Hematopoietic multipotent progenitor cell (in vitro differentiated cells): ENCODE measurements around the gene DECR2. TPM values are rescaled to one million over a fixed set of nuclear protein-coding genes. Genes with fewer than 3 reads are reported as not detected.
"Not testable (repeated sequence)": the region's sequence is repeated elsewhere in the genome, so short reads cannot be mapped to it uniquely, and the experiment has no call there.

Source experiments
- DNase-seq, 3 donors: peaks; one replicate each; pipeline ENCODE4 v3.0.0-alpha.2; 2011 to 2015; ENCODE audit warnings: low read depth in 2 of 3, low spot score in 2 of 3
- total RNA-seq: library from RNA; depleted of rRNA; stranded (reverse); fragments of >200 nt; gene quantifications from one replicate; pipeline ENCODE4 v1.2.3, GENCODE V29; 2012

The DECR2 gene
- total RNA-seq, 1 donor: 13.5 TPM

GRCh38 chr16:378821-379182, 22.9 kb upstream of the DECR2 start:
- DNase-seq: no peak

GRCh38 chr16:379183-379960, 22.3 kb upstream of the DECR2 start:
- no peak for DNase-seq

GRCh38 chr16:379961-380761, 21.5 kb upstream of the DECR2 start:
- no peak for DNase-seq

GRCh38 chr16:380762-381011, 21.0 kb upstream of the DECR2 start:
- no peak for DNase-seq

GRCh38 chr16:381012-381788, 20.5 kb upstream of the DECR2 start:
- DNase-seq: no peak

GRCh38 chr16:381789-382717, 19.6 kb upstream of the DECR2 start, which contains the start of gene PGAP6:
Gene PGAP6 (minus strand): TSS chr16:381978. CDS start chr16:381821, 157 bp downstream.
- peak; percentile 40 to 61 (median 46) for DNase-seq

GRCh38 chr16:383326-384051, 18.2 kb upstream of the DECR2 start:
- DNase-seq: peak in 2 of 3 donors; percentile 53 to 59

GRCh38 chr16:386641-387156, 15.0 kb upstream of the DECR2 start:
- DNase-seq: no peak

- DNase-seq: not testable (repeated sequence)
Measured at GRCh38 chr16:387761-388666, 13.7 kb upstream of the DECR2 start.

GRCh38 chr16:389352-389751, 12.3 kb upstream of the DECR2 start:
- DNase-seq: no peak

GRCh38 chr16:391885-392335, 9.8 kb upstream of the DECR2 start:
- DNase-seq: peak in 2 of 3 donors; percentile 81 to 86

GRCh38 chr16:392450-393030, 9.1 kb upstream of the DECR2 start:
- DNase-seq: peak in 2 of 3 donors; percentile 46 to 65

GRCh38 chr16:396199-396598, 5.5 kb upstream of the DECR2 start:
- no peak for DNase-seq

- peak in 2 of 3 donors; percentile 68 to 74 for DNase-seq
Measured at GRCh38 chr16:396605-397004, 5.1 kb upstream of the DECR2 start.

GRCh38 chr16:397135-397661, 4.5 kb upstream of the DECR2 start, which contains the start of gene NME4:
Gene NME4 (plus strand): TSS chr16:397199. CDS start chr16:397223, 24 bp downstream.
- DNase-seq: peak in 2 of 3 donors; percentile 40

GRCh38 chr16:397736-398332, 3.9 kb upstream of the DECR2 start:
- peak in 2 of 3 donors; percentile 79 to 82 for DNase-seq
